Measurements from ENCODE around the gene BRD4.
"Not testable (repeated sequence)": the region's sequence is repeated elsewhere in the genome, so short reads cannot be mapped to it uniquely, and the experiment has no call there.

The BRD4 gene

GRCh38 chr19:15332311-15332996, at the start of gene BRD4:
Gene BRD4 (minus strand): TSS chr19:15332539. CDS start chr19:15273099, 59,440 bp downstream.
- DNase-seq (ENCODE audit: low spot score): peak; percentile 77

- DNase-seq (ENCODE audit: low spot score): no peak
Measured at GRCh38 chr19:15381864-15382263, 49.5 kb upstream of the BRD4 start.

- no peak for DNase-seq (ENCODE audit: low spot score)
Measured at GRCh38 chr19:15381429-15381828, 49.1 kb upstream of the BRD4 start.

- peak; percentile 45 for DNase-seq (ENCODE audit: low spot score)
Measured at GRCh38 chr19:15379999-15380647, 47.8 kb upstream of the BRD4 start.

DNA sequence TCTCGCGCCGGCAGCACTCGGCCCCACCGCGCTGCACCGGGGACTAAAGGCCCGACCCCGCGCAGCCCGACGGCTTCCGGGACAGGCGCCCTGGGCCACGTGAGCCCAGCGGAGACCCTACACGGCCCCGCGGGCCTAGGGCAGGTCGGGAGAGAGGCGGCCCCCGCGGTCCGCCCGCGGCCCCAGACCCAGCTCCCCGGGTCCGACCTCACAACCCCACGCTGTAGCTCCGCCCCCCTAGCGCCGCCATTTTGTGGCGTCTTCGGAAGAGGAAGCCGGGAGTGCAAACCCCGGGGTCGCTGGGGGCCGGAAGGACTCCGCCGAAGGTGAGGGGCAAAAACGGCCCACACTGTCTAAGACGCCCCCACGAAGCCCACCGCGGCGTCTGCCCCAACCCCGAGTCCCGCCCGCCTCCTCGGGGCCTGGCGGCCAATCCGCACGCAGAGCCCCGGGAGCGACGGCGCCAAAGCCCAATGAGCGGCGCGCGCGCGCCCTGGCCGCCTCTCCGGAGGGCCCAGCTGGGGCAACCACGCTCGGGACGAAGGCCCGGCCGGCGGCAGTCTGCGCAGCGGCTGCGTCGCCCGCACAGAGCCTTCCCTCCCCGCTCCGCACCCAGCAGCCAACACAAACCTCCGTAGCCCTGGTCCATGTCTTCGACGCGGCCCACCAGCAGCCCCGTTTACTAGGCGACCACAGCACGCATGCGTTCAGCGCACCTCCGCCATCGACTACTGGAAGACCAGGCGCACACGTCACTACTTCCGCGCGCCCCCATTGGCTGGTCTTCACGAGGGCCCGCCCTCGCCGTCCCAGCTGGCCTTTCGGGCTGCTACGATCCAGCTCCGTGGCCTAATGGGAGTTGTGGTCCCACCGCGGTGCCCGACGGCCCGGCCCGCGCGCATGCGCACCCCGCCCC, 47.0 kb upstream of the BRD4 start, which contains the start of gene AKAP8:
TSS of gene AKAP8 (minus strand) at position 705 of the 916 bp plus-strand sequence. CDS start at position 649, 56 bp downstream.
- DNase-seq (ENCODE audit: low spot score): peak; percentile 98

DNA sequence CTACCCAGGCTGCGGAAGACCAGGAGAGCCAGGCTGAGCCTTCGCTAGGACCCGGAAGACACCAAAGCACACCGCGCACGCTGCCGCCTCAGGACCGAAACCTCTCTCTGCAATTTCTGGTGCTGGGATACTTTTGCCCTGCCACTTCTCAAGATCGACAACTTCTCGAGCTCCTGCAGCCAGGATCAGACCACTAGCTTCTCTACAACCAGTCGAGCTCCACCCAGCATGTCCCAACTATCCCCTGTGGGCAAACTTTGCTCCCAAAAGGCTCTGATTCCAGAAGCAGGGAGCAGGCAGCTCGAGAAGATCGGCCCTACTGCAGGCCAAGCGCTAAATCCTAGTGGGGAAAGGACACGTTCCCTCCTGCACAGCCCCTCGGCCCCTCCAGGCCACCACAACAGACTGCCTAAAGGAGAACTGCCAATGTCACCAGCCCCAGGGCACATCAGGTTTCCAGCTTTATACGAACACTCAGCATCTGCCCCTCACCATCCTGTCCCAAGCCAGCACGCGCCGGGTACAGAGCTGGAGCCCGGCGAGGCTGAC, 46.3 kb upstream of the BRD4 start:
- DNase-seq (ENCODE audit: low spot score): peak; percentile 55

DNA sequence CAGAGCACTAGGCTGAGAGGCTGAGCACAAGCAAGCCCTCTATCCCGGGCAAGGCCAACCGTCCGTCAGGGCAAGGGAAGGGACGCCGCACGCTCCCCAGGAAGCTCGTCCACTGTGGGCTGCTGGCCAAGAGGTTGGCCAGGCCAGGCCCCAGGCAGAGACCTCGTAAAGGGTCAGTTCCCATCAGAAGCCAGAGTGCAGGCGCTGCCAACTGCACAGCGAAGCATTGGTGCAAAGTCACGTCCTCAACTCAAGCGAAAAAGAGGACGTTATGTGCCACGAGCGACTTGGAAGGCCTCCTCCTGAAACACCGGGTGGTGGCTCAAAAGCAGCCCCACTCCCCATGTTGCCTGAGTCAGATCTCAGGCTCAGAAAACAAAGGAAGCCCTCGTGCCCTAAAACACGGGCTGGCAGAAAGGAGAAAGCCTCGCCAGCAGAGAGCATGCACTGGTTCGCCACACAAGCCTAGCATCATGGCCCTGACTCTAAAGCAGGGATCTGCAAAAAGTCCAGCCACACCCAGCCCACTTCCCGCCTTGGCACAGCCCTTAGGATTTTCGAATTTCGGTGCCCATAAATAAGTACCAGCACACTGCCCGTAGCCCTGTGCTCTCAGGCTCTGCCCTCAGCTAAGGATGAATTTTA, 42.6 kb upstream of the BRD4 start:
- DNase-seq (ENCODE audit: low spot score): no peak

DNA sequence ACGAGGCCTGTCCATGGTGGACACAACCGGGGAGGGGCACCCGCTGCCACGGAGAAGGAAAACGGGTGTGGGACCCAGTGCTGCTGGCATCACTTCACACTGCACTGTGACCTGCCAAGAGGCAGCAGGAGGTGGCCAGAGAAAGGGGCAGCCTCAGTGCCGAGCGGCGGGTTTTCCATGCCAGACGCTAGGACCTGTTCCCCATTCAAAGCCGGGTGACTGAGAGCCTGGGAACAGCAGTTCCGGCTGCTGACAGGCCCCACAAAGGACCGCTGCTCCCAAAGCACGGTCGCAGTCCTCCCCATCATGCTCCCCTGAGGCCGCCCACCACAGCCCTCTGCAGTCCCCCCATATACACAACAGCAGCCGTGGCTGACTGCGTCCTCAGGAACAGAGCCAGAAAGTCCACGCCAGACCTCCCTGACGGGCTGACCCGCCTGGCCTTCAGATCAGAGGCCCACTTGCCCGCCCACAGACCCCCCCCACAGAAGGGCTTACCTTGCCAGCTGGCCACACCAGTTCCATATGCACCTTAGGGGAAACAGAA, 41.8 kb upstream of the BRD4 start:
- DNase-seq (ENCODE audit: low spot score): no peak

DNA sequence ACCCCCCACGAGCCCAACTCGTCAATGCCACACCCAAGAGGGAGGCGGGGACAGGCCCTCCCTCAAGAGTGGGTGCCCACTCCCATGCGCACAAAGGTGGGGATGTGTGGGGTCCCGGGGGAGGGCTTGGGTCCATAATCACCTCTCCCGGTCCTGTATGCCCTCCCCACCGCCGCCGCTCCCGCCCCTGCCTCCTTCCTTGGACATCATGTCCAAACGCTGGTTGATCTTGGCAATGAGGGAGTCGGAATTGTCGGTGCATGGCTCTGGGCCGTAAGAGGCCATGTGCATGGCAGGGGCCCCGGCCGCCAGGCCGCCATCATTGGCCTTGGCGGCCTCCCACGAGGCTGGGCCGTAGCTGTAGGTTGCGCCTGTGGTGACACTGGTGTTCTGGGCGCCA, 41.3 kb upstream of the BRD4 start:
- DNase-seq (ENCODE audit: low spot score): no peak

- no peak for DNase-seq (ENCODE audit: low spot score)
Measured at GRCh38 chr19:15372891-15373301, 40.6 kb upstream of the BRD4 start.

GRCh38 chr19:15372470-15372869, 40.1 kb upstream of the BRD4 start:
- no peak for DNase-seq (ENCODE audit: low spot score)

- no peak for DNase-seq (ENCODE audit: low spot score)
Measured at GRCh38 chr19:15371786-15372380, 39.5 kb upstream of the BRD4 start.

DNA sequence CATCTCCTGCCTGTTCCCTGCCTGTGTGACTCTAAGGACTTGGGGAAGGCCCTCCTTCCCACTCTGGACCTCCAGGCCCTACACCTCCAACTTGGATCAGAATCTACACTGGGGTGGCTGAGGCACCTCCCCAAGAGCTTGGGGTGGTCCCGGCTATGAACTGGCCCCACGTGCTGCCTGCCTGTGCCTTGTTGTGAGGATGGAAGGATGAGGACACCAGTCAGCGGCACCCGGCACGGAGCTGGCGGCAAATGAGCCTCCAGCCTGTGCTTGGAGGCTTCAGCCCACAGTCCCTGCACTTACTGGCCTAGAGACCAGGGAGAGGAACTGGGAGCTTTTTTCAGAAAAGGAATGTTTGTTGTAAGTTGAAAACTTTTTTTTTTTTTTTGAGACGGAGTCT, 38.8 kb upstream of the BRD4 start:
- no peak for DNase-seq (ENCODE audit: low spot score)

GRCh38 chr19:15369594-15369891, 37.2 kb upstream of the BRD4 start:
- no peak for DNase-seq (ENCODE audit: low spot score)

DNA sequence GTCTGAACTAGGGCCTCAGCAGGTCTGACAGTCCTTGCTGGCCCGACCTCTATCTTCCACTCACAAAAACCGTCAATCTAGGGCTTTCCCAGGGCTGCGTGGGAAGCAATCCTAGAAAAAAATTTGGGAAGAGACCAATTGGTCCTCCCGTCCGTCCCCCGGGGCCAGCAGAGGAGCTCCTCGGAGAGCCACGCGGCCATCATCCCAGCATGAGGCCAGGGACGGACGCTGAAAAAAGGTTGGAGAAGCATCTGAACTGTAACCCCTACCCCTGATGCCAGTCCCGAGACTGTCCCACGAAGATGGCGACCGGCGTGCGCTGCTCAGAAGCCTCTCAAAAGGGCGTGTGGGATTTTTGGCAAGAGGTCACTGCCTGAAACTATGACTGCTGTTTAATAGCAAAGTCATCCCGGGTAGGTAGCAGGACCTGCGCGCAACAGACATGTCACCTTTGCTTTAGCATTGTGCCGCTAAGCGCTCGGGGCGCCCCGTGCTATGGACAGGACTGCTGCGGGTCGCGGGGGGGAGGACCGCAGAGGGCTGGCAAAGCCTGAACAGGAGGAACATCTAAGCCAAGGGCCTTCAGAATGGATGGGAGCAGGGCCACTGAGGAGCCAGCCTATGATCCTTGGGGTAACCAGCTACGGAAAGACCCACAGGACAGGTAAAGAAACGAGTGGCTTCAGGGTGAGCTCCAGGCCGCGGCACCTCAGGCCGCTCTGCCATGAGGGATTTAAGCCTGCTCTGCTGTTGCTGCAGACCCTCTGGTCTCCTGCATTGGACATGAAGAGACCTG, 36.7 kb upstream of the BRD4 start:
- no peak for DNase-seq (ENCODE audit: low spot score)

GRCh38 chr19:15368051-15368632, 35.8 kb upstream of the BRD4 start:
- no peak for DNase-seq (ENCODE audit: low spot score)

- no peak for DNase-seq (ENCODE audit: low spot score)
Measured at GRCh38 chr19:15367439-15367838, 35.1 kb upstream of the BRD4 start.

DNA sequence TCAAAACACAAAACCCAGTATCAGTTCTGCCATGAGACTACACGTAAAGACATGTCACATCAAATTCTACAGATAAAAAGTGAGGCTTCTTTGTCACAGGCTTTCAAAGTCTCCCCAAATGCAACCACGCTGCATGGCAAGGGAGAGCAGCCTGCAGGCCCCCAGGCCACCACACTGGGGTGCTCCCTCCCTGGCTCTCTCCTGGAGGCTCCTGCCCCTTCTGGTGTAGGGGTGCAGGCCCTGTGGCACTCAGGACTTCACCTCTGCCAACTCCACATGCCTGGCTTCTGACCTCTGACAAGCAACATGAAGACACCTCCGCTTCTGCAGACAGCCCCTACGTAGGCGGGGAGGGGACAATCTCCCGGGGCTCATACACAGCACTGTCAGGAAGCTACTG, 32.9 kb upstream of the BRD4 start:
- no peak for DNase-seq (ENCODE audit: low spot score)

GRCh38 chr19:15363791-15364190, 31.5 kb upstream of the BRD4 start:
- not testable (repeated sequence) for DNase-seq (ENCODE audit: low spot score)

DNA sequence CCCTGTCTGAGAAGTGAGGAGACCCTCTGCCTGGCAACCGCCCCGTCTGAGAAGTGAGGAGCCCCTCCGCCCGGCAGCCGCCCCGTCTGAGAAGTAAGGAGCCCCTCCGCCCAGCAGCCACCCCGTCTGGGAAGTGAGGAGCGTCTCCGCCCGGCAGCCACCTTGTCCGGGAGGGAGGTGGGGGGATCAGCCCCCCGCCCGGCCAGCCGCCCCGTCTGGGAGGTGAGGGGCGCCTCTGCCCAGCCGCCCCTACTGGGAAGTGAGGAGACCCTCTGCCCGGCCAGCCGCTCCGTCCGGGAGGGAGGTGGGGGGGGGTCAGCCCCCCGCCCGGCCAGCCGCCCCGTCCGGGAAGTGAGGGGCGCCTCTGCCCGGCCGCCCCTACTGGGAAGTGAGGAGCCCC, 30.7 kb upstream of the BRD4 start:
- not testable (repeated sequence) for DNase-seq (ENCODE audit: low spot score)
